NCI-H524 (cell line): ENCODE results near the gene MSANTD2.

Experiments used
- DNase-seq, 2 experiments: peaks; one replicate each; lab custom pipeline; 2025; lab: John Stamatoyannopoulos, UW

Gene MSANTD2

GRCh38 chr11:124800226-124800929 lies at the start of gene MSANTD2:
MSANTD2 (minus strand) TSS chr11:124800406; CDS start chr11:124800380, 26 bp downstream.
- DNase-seq = peak; percentile 78 to 88

- DNase-seq = no peak
These were observed 46.0 kb upstream of the MSANTD2 start for GRCh38 chr11:124846070-124846673.

GRCh38 chr11:124844664-124845079 lies 44.5 kb upstream of the MSANTD2 start:
- no peak for DNase-seq

- no peak for DNase-seq
These were observed 43.4 kb upstream of the MSANTD2 start for GRCh38 chr11:124843616-124843910.

GRCh38 chr11:124842305-124842704 lies 42.1 kb upstream of the MSANTD2 start:
- DNase-seq = peak in 1 of 2 experiments; percentile 13

- no peak for DNase-seq
These were observed 41.6 kb upstream of the MSANTD2 start for GRCh38 chr11:124841840-124842239.

GRCh38 chr11:124841201-124841600 lies 41.0 kb upstream of the MSANTD2 start:
- DNase-seq = no peak

- DNase-seq = no peak
These were observed 40.5 kb upstream of the MSANTD2 start for GRCh38 chr11:124840666-124841065.

- no peak for DNase-seq
These were observed 39.9 kb upstream of the MSANTD2 start for GRCh38 chr11:124839972-124840621.

- DNase-seq = peak; percentile 44 to 64
These were observed 39.1 kb upstream of the MSANTD2 start for GRCh38 chr11:124839128-124839971.

- DNase-seq = no peak
These were observed 38.6 kb upstream of the MSANTD2 start for GRCh38 chr11:124838805-124839127.

- peak; percentile 57 to 85 for DNase-seq
These were observed 37.3 kb upstream of the MSANTD2 start for GRCh38 chr11:124837491-124837856.

GRCh38 chr11:124835918-124836317 lies 35.7 kb upstream of the MSANTD2 start:
- no peak for DNase-seq

GRCh38 chr11:124834526-124835180 lies 34.4 kb upstream of the MSANTD2 start:
- DNase-seq = no peak

GRCh38 chr11:124832571-124832970 lies 32.4 kb upstream of the MSANTD2 start:
- DNase-seq = no peak

GRCh38 chr11:124831897-124832296 lies 31.7 kb upstream of the MSANTD2 start:
- DNase-seq = no peak

- DNase-seq = no peak
These were observed 30.5 kb upstream of the MSANTD2 start for GRCh38 chr11:124830749-124831148.

GRCh38 chr11:124829986-124830385 lies 29.8 kb upstream of the MSANTD2 start:
- DNase-seq = no peak

GRCh38 chr11:124825876-124826275 lies 25.7 kb upstream of the MSANTD2 start:
- DNase-seq = no peak

- no peak for DNase-seq
These were observed 23.5 kb upstream of the MSANTD2 start for GRCh38 chr11:124823512-124824376.
